Transverse colon (tissue), 4 donors: ENCODE measurements around the gene ATP6V0C.

ENCODE experiments used
- EP300 ChIP-seq: sonication (generic); formaldehyde crosslinking; IDR thresholded peaks from one replicate; pipeline ENCODE4 v1.6.1; 2017; ENCODE audit warnings: antibody characterized with exemption, low read depth
- POLR2A ChIP-seq: fragments of 450-650 bp; IDR thresholded peaks from one replicate; pipeline ENCODE4 v1.6.1; 2016; ENCODE audit warnings: antibody characterized with exemption, mild to moderate bottlenecking, moderate library complexity
- POLR2AphosphoS5 ChIP-seq, 3 donors: sonication (generic); formaldehyde crosslinking; IDR thresholded peaks; one replicate each; pipeline ENCODE4 v1.6.1; 2016; ENCODE audit warnings: antibody characterized with exemption in 3 of 3
- TF ChIP-seq, protein P1 (sequence below), 5 experiments: fragments of 200-600 bp in 3 of 5; fragments of 450-650 bp in 2 of 5; sonication (generic) in 3 of 5; IDR thresholded peaks; 1 replicate in 2 of 5; 2 replicates in 3 of 5; pipeline ENCODE4 v1.5.1; 2016 to 2017; ENCODE audit warnings: antibody characterized with exemption in 5 of 5, inconsistent platforms in 3 of 5, mild to moderate bottlenecking in 2 of 5, moderate library complexity in 1 of 5

DNA sequence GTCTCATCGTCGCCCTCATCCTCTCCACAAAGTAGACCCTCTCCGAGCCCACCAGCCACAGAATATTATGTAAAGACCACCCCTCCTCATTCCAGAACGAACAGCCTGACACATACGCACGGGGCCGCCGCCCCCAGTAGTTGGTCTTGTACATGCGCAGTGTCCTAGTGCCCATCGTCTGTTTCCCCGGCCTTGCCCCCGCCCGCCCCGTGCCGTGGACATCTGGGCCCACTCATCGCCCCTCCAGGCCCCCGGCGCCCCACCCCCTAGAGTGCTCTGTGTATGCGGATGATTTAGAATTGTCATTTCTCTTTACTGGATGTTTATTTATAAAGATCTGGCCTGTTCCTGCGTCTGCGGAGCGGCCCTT, 5.9 kb downstream of the ATP6V0C start:
- TF ChIP-seq, protein P1, sequence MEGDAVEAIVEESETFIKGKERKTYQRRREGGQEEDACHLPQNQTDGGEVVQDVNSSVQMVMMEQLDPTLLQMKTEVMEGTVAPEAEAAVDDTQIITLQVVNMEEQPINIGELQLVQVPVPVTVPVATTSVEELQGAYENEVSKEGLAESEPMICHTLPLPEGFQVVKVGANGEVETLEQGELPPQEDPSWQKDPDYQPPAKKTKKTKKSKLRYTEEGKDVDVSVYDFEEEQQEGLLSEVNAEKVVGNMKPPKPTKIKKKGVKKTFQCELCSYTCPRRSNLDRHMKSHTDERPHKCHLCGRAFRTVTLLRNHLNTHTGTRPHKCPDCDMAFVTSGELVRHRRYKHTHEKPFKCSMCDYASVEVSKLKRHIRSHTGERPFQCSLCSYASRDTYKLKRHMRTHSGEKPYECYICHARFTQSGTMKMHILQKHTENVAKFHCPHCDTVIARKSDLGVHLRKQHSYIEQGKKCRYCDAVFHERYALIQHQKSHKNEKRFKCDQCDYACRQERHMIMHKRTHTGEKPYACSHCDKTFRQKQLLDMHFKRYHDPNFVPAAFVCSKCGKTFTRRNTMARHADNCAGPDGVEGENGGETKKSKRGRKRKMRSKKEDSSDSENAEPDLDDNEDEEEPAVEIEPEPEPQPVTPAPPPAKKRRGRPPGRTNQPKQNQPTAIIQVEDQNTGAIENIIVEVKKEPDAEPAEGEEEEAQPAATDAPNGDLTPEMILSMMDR (IDR thresholded peaks at IDR 0.05), result no peak
- TF ChIP-seq POLR2AphosphoS5 (IDR thresholded peaks at IDR 0.05), result no peak
- TF ChIP-seq POLR2A, result no peak
- no peak for TF ChIP-seq EP300
